Stimulated activated CD8-positive, alpha-beta memory T cell treated with anti-CD3 and anti-CD28 coated beads, Interleukin-7, amount 100 ng/mL, for 4 hours (primary cell): ENCODE results near the gene GPR158.

Source experiments
- DNase-seq, 2 donors: peaks; one replicate each; pipeline ENCODE4 v3.0.0-alpha.2; 2020; ENCODE audit warnings: low read depth in 2 of 2

The GPR158 gene

GRCh38 chr10:25578061-25578460 is 403.3 kb downstream of the GPR158 start:
- no peak for DNase-seq

DNA sequence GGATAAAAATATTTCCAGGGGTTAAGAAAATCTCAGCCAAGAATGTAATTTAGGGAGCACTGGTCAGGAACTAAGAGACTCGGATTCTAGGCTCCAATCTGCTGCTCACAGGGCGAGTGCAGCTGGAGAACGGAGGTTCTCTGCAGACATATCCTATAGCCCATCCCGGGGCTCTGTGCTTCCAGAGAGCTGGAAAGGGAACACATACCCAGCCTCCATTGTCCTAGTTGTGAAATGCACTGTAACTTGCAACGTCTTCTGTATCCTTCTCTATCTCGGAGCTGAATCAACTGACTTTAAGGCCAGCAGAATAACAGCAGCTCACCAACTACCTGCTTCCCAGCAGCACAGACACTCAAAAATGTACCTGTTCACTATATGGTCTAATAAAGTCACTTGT is 408.2 kb downstream of the GPR158 start:
- no peak for DNase-seq

DNA sequence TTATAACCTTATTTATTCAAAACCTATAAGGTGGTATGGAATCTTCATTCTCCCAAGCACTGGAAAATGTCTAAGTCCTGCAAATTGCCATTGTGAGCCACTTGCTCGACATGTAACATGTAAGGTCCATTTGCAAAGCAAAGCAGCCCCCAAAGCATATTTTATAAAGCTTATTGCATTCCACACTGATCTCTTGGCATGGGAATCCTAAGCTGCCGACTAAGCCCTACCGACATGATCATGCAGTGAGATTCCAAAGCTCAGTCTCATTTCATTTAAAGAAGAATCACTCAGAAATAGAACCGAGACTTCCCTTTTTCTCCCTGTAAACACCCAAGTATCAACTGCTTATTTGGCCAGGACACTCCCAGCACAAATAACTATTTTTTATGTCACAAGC is 425.9 kb downstream of the GPR158 start:
- DNase-seq = no peak

DNA sequence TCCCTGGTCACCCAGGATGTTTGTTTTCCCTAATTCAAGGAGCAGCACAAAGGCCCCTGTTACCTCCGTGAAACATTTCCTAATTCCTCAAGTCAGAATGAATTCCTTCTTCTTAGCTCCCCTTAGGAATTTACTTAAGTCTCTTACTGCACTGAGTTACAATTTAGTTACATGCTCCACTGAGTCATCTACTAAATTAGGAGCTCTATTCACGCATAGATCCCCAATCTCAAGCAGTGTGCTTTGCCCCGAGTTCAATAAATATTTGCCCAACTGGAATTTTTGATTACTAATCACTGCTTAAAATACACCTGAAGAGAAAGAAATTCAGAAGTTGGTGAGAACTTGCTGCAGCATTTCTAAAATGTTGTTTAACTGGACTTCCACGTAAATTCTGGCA is 429.8 kb downstream of the GPR158 start:
- DNase-seq = no peak

GRCh38 chr10:25614652-25615051 is 439.9 kb downstream of the GPR158 start:
- DNase-seq = no peak

- no peak for DNase-seq
Observed at GRCh38 chr10:25615926-25616325, 441.1 kb downstream of the GPR158 start.

DNA sequence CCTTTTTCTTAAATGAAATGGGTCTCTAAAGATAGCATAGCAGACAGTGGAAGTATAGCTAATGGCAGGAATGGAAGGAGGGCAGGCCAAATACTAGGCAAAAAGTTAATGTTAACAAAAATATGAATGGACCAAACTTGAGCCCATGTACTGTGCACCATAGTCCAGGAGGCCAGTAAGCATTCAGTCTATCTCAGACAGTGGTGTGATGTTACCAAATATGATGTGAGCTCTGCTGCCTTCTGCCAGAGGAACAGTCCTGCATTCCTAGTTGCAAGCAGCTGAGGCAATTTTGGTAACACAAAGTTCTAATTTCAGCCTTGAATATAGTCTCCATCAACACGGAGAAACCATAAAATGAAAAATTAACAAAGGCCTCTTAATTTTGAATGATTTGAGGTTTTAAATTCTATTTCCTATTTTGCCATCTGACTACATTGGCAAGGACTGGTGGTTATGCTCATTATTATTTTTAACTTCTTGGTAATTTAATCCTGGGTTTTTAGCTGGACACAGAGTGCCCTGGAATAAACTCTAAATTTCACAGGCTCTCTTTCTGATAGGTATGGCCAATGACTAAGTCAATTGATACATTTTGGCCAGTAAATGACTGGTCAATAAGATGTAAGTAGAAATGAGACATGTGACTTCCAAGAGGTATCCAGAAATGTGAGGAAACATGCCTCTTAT is 442.2 kb downstream of the GPR158 start:
- no peak for DNase-seq

- DNase-seq = no peak
Observed at GRCh38 chr10:25627606-25628005, 452.8 kb downstream of the GPR158 start.

GRCh38 chr10:25629333-25629732 is 454.5 kb downstream of the GPR158 start:
- no peak for DNase-seq

- no peak for DNase-seq
Observed at GRCh38 chr10:25631471-25631870, 456.7 kb downstream of the GPR158 start.

GRCh38 chr10:25632802-25633201 is 458.0 kb downstream of the GPR158 start:
- DNase-seq = no peak

GRCh38 chr10:25633542-25633941 is 458.7 kb downstream of the GPR158 start:
- no peak for DNase-seq

DNA sequence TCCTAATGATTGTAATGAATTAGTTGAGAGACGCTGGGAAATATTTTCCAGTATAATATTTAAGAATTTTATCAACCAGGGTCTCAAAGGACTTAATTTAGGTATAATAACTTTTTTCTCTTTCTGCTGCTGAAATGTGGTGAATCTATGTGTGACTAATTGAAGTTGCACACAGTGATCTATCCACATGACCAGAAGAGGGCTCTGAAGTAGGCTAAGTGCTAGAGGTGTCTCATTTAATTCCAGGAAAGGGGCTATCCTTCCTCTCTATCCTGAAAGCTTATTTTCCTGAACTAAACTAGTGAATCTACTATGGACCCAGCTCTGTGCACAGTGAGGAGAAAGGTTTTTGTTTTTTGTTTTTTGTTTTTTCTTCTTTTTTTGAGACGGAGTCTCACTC is 464.8 kb downstream of the GPR158 start:
- DNase-seq = no peak

DNA sequence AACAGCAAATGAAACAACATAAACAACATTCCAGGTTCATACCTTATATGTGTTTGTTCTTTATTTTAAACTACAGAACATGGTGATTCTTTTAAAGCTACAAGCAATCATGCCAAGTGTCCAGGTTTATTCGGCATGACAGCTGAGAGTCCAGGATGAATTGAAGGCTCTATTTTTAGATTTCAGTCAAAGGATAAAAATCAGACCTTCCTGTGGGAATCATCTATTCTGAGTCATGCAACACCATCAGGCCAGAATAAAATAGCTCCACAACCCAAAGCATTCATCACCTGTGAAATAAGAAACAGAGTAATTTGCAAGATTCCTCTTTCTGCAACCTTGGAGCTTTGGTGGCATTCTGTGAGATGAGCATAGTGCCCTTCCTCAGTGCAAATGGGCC is 466.8 kb downstream of the GPR158 start:
- DNase-seq = no peak

DNA sequence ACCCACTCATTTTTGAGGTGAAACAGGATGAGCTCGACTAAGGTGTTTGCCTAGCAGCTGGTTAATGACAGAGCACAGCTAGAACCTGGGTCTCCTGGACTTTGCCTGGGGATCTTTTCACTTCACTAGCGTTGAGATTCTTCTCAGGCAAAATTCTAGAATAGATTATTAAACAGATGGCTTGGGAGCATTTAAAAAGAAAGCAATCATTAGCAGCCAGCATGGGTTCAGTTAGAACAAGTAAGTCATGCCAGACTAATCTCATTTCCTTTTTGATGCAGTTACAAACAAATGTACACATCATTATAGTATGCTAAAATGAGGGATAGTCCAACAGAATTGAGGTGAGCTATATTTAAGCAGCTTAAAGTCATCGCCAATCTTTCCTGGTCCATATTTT is 467.9 kb downstream of the GPR158 start:
- no peak for DNase-seq

DNA sequence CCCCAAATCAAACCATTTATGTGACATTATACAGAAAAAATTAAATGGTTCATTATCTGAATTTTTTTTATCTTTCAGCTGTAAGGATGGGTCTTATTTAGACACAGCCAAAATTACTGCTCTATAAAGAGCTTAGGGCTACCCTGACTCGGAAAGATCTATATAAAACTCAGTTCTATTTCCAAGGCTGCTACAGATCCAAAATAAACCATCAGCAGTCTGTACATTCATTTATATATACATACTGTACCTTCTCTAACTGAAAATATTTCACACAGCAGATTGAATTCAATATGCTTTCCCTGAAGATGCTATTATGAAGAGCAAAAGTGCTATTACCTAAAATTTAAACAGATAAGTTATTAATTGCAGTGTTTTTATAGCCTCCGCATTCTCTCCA is 471.6 kb downstream of the GPR158 start:
- DNase-seq = no peak

DNA sequence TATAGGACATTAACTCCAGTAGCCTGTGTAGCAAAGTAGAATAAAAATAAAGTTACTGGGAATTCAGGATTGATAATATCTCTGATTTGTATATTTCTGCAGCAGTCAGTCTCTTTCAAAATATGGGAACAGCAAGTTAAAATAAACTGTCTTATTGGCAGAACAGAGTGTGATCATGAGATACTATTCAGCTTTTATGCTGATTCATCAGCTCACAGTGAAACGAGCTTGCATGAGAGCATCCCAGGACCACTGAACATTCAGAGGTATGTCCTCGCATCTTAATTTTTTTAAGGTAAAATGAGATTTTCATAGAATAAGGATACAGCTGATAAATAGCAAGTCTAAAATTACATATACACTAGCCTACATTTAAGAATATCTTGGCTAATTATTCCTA is 476.7 kb downstream of the GPR158 start:
- DNase-seq = no peak
